SH-SY5Y (cell line): ENCODE measurements around the gene SYPL2.

Experiments
- GATA2 ChIP-seq: IDR thresholded peaks from 2 replicates; pipeline ENCODE4 v1.6.1; 2011; ENCODE audit warnings: mild to moderate bottlenecking, low read depth, low read length
- GATA3 ChIP-seq: IDR thresholded peaks from 2 replicates; pipeline ENCODE4 v1.6.1; 2011; ENCODE audit warnings: low read depth, mild to moderate bottlenecking, low read length, moderate library complexity

DNA sequence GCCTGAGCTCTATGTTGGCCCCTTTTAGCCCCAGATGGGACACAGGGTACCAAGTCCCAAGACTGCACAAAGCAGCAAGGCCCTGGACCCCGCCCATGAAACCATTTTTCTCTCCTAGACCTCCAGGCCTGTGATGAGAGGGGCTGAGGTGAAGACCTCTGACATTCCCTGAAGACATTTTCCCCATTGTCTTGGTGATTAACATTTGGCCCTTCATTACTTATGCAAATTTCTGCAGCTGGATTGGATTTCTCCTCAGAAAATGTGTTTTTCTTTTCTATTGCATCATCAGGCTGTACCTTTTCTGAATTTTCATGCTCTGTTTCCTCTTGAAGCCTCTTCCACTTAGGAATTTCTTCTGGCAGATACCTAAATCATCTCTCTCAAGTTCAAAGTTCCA, 31.9 kb upstream of the SYPL2 start:
- TF ChIP-seq GATA2 (no peak), GATA3 (no peak)
